ENCODE results near the gene CDH23.

The CDH23 gene

GRCh38 chr10:71530781-71531180 lies 134.1 kb downstream of the CDH23 start:
- DNase-seq (ENCODE audit: extremely low spot score), result no peak
- TF ChIP-seq L3MBTL2 (conservative IDR thresholded peaks at IDR 0.05) (no peak), ARNT (IDR thresholded peaks at IDR 0.05) (no peak), PKNOX1 (IDR thresholded peaks at IDR 0.05) (no peak), SP1 (IDR thresholded peaks at IDR 0.05) (no peak), FOXM1 (IDR thresholded peaks at IDR 0.05; ENCODE audit: borderline replicate concordance) (no peak), BHLHE40 (IDR thresholded peaks at IDR 0.05; ENCODE audit: borderline replicate concordance) (no peak), ELF4 (IDR thresholded peaks at IDR 0.05) (no peak), CTBP1 (IDR thresholded peaks at IDR 0.05; ENCODE audit: borderline replicate concordance) (no peak), FOXK2 (IDR thresholded peaks at IDR 0.05) (no peak)
- ChIA-PET POLR2A (no interaction called here), CTCF (no interaction called here)

GRCh38 chr10:71531485-71532446 lies 135.0 kb downstream of the CDH23 start:
- no peak for DNase-seq (ENCODE audit: extremely low spot score)
- CTCF ChIA-PET, result interaction anchor here (0.6 kb wide), 1 partner anchor 83 kb away, joined by 3 read pairs; no protein-coding TSS in a partner anchor
- POLR2A ChIA-PET, result no interaction called here
- TF ChIP-seq FOXA1 (IDR thresholded peaks at IDR 0.05), result no peak
- TF ChIP-seq FOXK2 (IDR thresholded peaks at IDR 0.05), result no peak
- TF ChIP-seq ELF4 (IDR thresholded peaks at IDR 0.05), result no peak
- no peak for TF ChIP-seq LEF1 (IDR thresholded peaks at IDR 0.05; ENCODE audit: borderline replicate concordance)
- TF ChIP-seq CTBP1 (IDR thresholded peaks at IDR 0.05; ENCODE audit: borderline replicate concordance), result no peak
- no peak for TF ChIP-seq TARDBP (IDR thresholded peaks at IDR 0.05)
- no peak for TF ChIP-seq HDGF (IDR thresholded peaks at IDR 0.05; ENCODE audit: borderline replicate concordance)
- no peak for TF ChIP-seq PKNOX1 (IDR thresholded peaks at IDR 0.05)
- no peak for TF ChIP-seq L3MBTL2 (conservative IDR thresholded peaks at IDR 0.05)
- TF ChIP-seq BHLHE40 (IDR thresholded peaks at IDR 0.05; ENCODE audit: borderline replicate concordance), result no peak
- no peak for TF ChIP-seq FOXM1 (IDR thresholded peaks at IDR 0.05; ENCODE audit: borderline replicate concordance)
- TF ChIP-seq NFRKB (IDR thresholded peaks at IDR 0.05), result no peak
- no peak for TF ChIP-seq SP1 (IDR thresholded peaks at IDR 0.05)

GRCh38 chr10:71532878-71533277 lies 136.2 kb downstream of the CDH23 start:
- no peak for DNase-seq (ENCODE audit: extremely low spot score)
- ChIA-PET CTCF (interaction anchor here (0.6 kb wide), 1 partner anchor 157 kb away, joined by 3 read pairs; no protein-coding TSS in a partner anchor), POLR2A (no interaction called here)
- TF ChIP-seq NFRKB (IDR thresholded peaks at IDR 0.05), result no peak
- TF ChIP-seq ZNF384 (IDR thresholded peaks at IDR 0.05), result no peak
- TF ChIP-seq L3MBTL2 (conservative IDR thresholded peaks at IDR 0.05), result no peak
- TF ChIP-seq ARNT (IDR thresholded peaks at IDR 0.05), result no peak
- TF ChIP-seq HDGF (IDR thresholded peaks at IDR 0.05; ENCODE audit: borderline replicate concordance), result no peak
- TF ChIP-seq FOXA1 (IDR thresholded peaks at IDR 0.05), result no peak
- no peak for TF ChIP-seq SUZ12 (IDR thresholded peaks at IDR 0.05)
- no peak for TF ChIP-seq SP1 (IDR thresholded peaks at IDR 0.05)
- no peak for TF ChIP-seq BHLHE40 (IDR thresholded peaks at IDR 0.05; ENCODE audit: borderline replicate concordance)
- TF ChIP-seq ELF4 (IDR thresholded peaks at IDR 0.05), result no peak
- no peak for TF ChIP-seq LEF1 (IDR thresholded peaks at IDR 0.05; ENCODE audit: borderline replicate concordance)

GRCh38 chr10:71533936-71534335 lies 137.2 kb downstream of the CDH23 start:
- POLR2A ChIA-PET, result no interaction called here
- TF ChIP-seq SP1 (IDR thresholded peaks at IDR 0.05), result no peak
- TF ChIP-seq NFRKB (IDR thresholded peaks at IDR 0.05), result no peak
- TF ChIP-seq ARNT (IDR thresholded peaks at IDR 0.05), result no peak
- TF ChIP-seq CTBP1 (IDR thresholded peaks at IDR 0.05; ENCODE audit: borderline replicate concordance), result no peak
- no peak for TF ChIP-seq FOXM1 (IDR thresholded peaks at IDR 0.05; ENCODE audit: borderline replicate concordance)
- TF ChIP-seq L3MBTL2 (conservative IDR thresholded peaks at IDR 0.05), result no peak
- no peak for TF ChIP-seq HDGF (IDR thresholded peaks at IDR 0.05; ENCODE audit: borderline replicate concordance)
- no peak for TF ChIP-seq ZNF384 (IDR thresholded peaks at IDR 0.05)
- no peak for DNase-seq (ENCODE audit: extremely low spot score)
- CTCF ChIA-PET, result no interaction called here

GRCh38 chr10:71534568-71535194 lies 138.0 kb downstream of the CDH23 start:
- TF ChIP-seq NFRKB (IDR thresholded peaks at IDR 0.05) (no peak), TARDBP (IDR thresholded peaks at IDR 0.05) (no peak), FOXM1 (IDR thresholded peaks at IDR 0.05; ENCODE audit: borderline replicate concordance) (no peak), ARNT (IDR thresholded peaks at IDR 0.05) (no peak), ELF4 (IDR thresholded peaks at IDR 0.05) (no peak), FOXA1 (IDR thresholded peaks at IDR 0.05) (no peak), HDGF (IDR thresholded peaks at IDR 0.05; ENCODE audit: borderline replicate concordance) (no peak), CTBP1 (IDR thresholded peaks at IDR 0.05; ENCODE audit: borderline replicate concordance) (no peak), ZNF384 (IDR thresholded peaks at IDR 0.05) (no peak), SP1 (IDR thresholded peaks at IDR 0.05) (no peak)
- DNase-seq (ENCODE audit: extremely low spot score), result no peak
- ChIA-PET POLR2A (no interaction called here), CTCF (no interaction called here)

GRCh38 chr10:71536332-71536731 lies 139.6 kb downstream of the CDH23 start:
- no peak for DNase-seq (ENCODE audit: extremely low spot score)
- ChIA-PET CTCF (no interaction called here), POLR2A (no interaction called here)
- no peak for TF ChIP-seq FOXM1 (IDR thresholded peaks at IDR 0.05; ENCODE audit: borderline replicate concordance)
- TF ChIP-seq ZNF384 (IDR thresholded peaks at IDR 0.05), result no peak
- TF ChIP-seq BHLHE40 (IDR thresholded peaks at IDR 0.05; ENCODE audit: borderline replicate concordance), result no peak
- no peak for TF ChIP-seq PKNOX1 (IDR thresholded peaks at IDR 0.05)
- TF ChIP-seq SP1 (IDR thresholded peaks at IDR 0.05), result no peak
- TF ChIP-seq FOXA1 (IDR thresholded peaks at IDR 0.05), result no peak
- no peak for TF ChIP-seq L3MBTL2 (conservative IDR thresholded peaks at IDR 0.05)
- TF ChIP-seq FOXK2 (IDR thresholded peaks at IDR 0.05), result no peak
- no peak for TF ChIP-seq CTBP1 (IDR thresholded peaks at IDR 0.05; ENCODE audit: borderline replicate concordance)
- TF ChIP-seq ARNT (IDR thresholded peaks at IDR 0.05), result no peak
- TF ChIP-seq SUZ12 (IDR thresholded peaks at IDR 0.05), result no peak
- no peak for TF ChIP-seq ELF4 (IDR thresholded peaks at IDR 0.05)
- TF ChIP-seq TARDBP (IDR thresholded peaks at IDR 0.05), result no peak
- no peak for TF ChIP-seq HDGF (IDR thresholded peaks at IDR 0.05; ENCODE audit: borderline replicate concordance)
- no peak for TF ChIP-seq NFRKB (IDR thresholded peaks at IDR 0.05)
- TF ChIP-seq LEF1 (IDR thresholded peaks at IDR 0.05; ENCODE audit: borderline replicate concordance), result no peak

Measured in HEK293T (cell line).